Forelimb muscle (tissue), 1 donor: ENCODE results near the gene NR1H4. TPM values are rescaled to one million over a fixed set of nuclear protein-coding genes. Genes with fewer than 3 reads are reported as not detected.
A peak's percentile ranks its signal among the peaks of the same experiment; 100 is the strongest.
"Not testable (repeated sequence)": the region's sequence is repeated elsewhere in the genome, so short reads cannot be mapped to it uniquely, and the experiment has no call there.

Experiments used
- DNase-seq: peaks from one replicate; pipeline ENCODE4 v3.0.0-alpha.2; 2013; ENCODE audit warnings: low read depth
- polyA plus RNA-seq: library from polyadenylated mRNA; unstranded; fragments of 120-200 nt; gene quantifications from one replicate; pipeline ENCODE4 v1.2.1, GENCODE V29; 2013; ENCODE audit not compliant: insufficient read length

The NR1H4 gene
- polyA plus RNA-seq, 1 donor: not detected

DNA sequence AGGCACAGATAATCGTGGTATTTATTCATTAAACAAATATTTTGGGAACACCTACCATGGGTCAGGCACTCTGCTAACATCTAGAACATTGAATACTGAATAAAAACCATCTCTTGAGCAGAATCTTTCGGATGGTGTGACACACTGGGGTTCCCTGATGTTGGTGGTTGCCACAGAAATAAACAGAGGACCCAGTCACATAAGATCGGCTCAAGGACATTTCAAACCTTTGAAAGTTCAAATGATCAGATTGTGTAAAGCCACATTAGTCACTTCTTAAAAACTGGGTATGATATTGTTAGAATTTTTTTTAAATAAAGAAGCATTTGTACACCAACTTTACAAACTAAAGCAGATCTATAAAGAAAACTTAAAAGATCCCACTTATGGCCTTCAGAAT, 39.0 kb downstream of the NR1H4 start:
- DNase-seq: no peak

GRCh38 chr12:100515968-100516367, 42.3 kb downstream of the NR1H4 start:
- no peak for DNase-seq

GRCh38 chr12:100518376-100518775, 44.7 kb downstream of the NR1H4 start:
- no peak for DNase-seq

- no peak for DNase-seq
These were observed 46.5 kb downstream of the NR1H4 start for GRCh38 chr12:100520048-100520769.

DNA sequence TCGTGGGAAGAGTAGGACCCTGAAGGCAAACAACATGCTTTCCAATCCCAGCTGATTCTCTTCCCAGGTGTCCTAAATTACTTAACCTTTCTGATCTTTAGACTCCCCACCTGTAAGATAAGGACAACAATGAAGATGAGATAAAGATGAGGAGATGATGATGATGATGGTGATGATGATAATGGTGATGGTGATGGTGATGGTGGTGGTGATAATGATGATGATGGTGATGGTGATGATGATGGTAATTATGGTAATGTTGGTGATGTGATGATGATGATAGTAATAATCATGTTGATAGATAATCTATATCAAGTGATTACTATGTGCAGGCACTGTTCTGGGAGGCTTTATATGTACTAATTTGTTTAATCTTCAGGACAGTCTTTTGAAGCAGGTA, 48.3 kb downstream of the NR1H4 start:
- no peak for DNase-seq

DNA sequence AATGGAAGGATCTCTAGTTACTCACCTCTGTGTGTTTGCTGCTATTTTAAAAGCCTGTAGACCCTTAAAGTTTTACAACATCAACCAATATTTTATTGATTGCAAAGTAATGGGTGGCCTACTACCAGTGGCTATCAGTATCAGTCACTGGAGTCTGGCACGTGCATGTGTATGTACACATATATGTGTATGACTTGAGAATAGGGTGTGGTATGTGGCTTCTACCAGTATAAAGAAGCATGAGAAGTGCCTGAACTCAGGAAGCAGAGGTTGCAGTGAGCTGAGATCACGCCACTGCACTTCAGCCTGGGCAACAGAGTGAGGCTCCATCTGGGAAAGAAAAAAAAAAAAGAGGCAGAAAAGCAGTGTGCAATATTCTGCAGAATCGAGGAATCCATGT, 54.4 kb downstream of the NR1H4 start:
- DNase-seq: no peak

- no peak for DNase-seq
These were observed 54.9 kb downstream of the NR1H4 start for GRCh38 chr12:100528471-100529127.

DNA sequence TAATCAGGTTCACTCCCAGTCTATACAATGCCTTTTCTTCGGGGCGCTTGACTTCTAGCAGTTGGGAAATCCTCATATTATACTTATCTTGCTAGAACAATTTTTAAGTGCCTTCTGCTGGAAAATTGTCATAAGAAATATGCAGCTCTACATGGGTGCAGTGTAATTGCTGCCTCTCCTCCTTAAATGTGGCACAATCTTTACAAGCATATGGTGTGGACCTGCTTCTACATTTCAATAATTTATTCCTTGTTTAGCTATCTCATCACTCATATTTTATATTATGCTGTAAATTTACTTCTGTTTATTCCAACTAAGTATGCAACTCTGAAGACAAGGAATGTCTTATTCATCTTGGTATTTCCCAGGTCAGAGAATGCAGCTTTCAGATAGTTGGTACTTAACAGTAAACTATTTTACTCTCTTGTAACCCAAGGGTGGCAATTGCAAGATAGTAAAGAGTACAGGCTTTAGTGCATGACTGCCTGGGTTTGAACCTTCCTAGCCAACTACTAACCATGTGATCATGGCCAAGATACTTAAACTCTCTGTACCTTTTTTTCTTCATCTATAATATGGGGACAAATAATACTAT, 56.2 kb downstream of the NR1H4 start:
- DNase-seq: no peak

GRCh38 chr12:100533376-100533775, 59.7 kb downstream of the NR1H4 start:
- DNase-seq: no peak

- no peak for DNase-seq
These were observed 61.1 kb downstream of the NR1H4 start for GRCh38 chr12:100534625-100535227.

GRCh38 chr12:100539202-100539601, 65.5 kb downstream of the NR1H4 start:
- DNase-seq: peak; percentile 6

- DNase-seq: no peak
These were observed 70.5 kb downstream of the NR1H4 start for GRCh38 chr12:100544165-100544564.

- no peak for DNase-seq
These were observed 71.4 kb downstream of the NR1H4 start for GRCh38 chr12:100545092-100545491.

GRCh38 chr12:100553936-100554335, 80.3 kb downstream of the NR1H4 start:
- no peak for DNase-seq

DNA sequence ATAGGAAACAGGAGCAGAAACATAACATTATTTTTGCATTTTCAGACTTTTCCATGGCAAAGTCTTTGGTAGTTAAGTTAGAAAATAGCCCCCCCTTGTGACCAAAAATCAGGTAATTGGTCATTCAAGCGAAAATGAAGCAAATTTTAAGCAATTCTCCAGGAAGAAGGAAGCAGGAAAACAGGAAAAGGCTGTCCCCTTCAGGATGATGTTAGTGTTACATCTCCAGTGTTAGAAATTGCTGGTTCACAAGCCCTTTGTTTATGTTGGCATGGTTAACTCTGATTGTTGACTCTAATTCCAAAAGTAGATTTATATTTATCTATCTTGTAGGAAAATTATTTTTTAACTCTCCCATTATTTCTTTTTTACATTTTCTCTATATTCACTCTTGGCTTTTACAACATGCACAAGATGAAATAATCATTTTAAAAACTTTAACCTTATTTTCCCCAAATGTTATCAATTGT, 81.0 kb downstream of the NR1H4 start:
- DNase-seq: peak; percentile 70

DNA sequence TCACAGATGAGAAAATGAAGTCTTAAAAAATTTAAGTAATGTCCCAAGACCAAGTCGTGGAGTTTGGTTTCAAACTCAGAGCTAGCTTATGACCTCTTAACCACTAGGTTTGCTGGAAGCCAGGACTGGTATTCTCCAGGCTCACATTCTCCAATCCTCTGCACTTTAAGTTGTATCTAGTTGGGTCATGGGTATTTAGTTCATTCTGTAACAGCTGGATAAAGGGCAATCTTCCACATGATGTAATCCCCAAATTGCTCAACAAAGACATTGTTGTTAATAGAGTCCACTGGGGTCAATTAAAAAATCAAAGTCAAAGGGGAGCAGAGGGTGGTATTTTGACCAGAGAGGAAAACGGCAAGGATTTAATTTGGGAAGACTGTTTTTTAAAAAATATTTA, 82.1 kb downstream of the NR1H4 start:
- DNase-seq: no peak

- no peak for DNase-seq
These were observed 83.7 kb downstream of the NR1H4 start for GRCh38 chr12:100557357-100557756.

DNA sequence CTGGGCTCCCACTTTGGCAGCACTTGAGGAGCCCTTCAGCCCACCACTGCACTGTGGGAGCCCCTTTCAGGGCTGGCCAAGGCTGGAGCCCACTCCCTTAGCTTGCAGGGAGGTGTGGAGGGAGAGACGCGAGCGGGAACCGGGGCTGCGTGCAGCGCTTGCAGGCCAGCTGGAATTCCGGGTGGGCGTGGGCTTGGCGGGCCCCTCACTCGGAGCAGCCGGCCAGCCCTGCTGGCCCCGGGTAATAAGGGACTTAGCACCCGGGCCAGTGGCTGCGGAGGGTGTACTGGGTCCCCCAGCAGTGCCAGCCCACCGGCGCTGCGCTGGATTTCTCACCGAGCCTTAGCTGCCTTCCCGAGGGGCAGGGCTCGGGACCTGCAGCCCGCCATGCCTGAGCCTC, 85.6 kb downstream of the NR1H4 start:
- DNase-seq: not testable (repeated sequence)

- no peak for DNase-seq
These were observed 90.4 kb downstream of the NR1H4 start for GRCh38 chr12:100564090-100564489.

DNA sequence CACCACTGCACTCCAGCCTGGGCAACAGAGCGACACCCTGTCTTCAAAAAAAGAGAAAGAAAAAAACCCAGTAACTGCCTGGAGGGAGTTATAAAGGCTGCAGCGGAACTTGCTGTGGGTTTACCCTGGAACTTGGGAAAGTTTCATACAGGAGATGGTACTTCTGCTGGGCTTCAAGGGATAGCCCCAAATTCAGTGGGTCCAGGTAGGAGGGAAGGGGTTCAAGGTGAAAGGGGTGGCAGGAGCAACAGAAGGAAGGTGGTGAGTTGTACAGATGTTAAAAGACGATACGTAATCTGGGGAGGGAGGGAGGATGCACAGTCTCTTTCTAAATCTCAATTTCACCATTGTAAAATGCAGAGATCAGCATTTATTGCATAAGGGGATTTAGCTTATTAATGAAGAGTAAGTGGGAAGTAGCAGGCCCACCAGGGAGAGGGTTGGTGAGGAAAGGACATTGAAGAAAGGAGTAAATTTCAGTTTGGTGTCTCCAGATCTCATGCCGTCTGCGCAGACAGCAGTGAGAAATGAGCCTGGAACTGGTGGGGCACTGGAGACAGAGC, 91.3 kb downstream of the NR1H4 start:
- DNase-seq: no peak

GRCh38 chr12:100565987-100566545, 92.4 kb downstream of the NR1H4 start:
- DNase-seq: no peak
